DND-41 (cell line): ENCODE results near the gene PLEKHM3.

ENCODE experiments used
- ATAC-seq: fragments of 200-7000 bp; cut with Tn5 transposase; 3 replicates; pipeline ENCODE4 v1.9.1; 2021; ENCODE audit warnings: low read depth; ENCODE audit not compliant: insufficient read depth
- DNase-seq: peaks from one replicate; pipeline ENCODE4 v3.0.0-alpha.2; 2020
- H2AFZ ChIP-seq: 2 replicates; pipeline ENCODE4 v1.6.0; 2012; ENCODE audit warnings: low read depth, low read length
- H3K27ac ChIP-seq: 2 replicates; pipeline ENCODE4 v1.5.1; 2012; ENCODE audit warnings: low read length, inconsistent platforms
- H3K27me3 ChIP-seq: fragments of 200-600 bp; sonication (generic); 2 replicates; pipeline ENCODE4 v1.6.0; 2012; ENCODE audit warnings: low read length, mild to moderate bottlenecking, inconsistent platforms; ENCODE audit not compliant: insufficient read depth, poor library complexity
- H3K36me3 ChIP-seq: 2 replicates; pipeline ENCODE4 v1.5.1; 2012; ENCODE audit warnings: low read length, inconsistent platforms; ENCODE audit not compliant: insufficient read depth
- H3K4me1 ChIP-seq: 2 replicates; pipeline ENCODE4 v1.5.1; 2012; ENCODE audit warnings: mild to moderate bottlenecking, low read length; ENCODE audit not compliant: insufficient read depth
- H3K4me2 ChIP-seq: 2 replicates; pipeline ENCODE4 v1.6.0; 2012; ENCODE audit warnings: mild to moderate bottlenecking, moderate library complexity, low read length, inconsistent platforms; ENCODE audit not compliant: insufficient read depth
- H3K4me3 ChIP-seq, 2 experiments: fragments of 200-600 bp in 1 of 2; shearing (Covaris generic) in 1 of 2; 2 replicates each; pipeline ENCODE4 v1.5.1; 2012 to 2016; ENCODE audit warnings: inconsistent platforms in 2 of 2, low read length in 2 of 2, mild to moderate bottlenecking in 2 of 2, low read depth in 1 of 2, moderate library complexity in 1 of 2
- H3K79me2 ChIP-seq: 2 replicates; pipeline ENCODE4 v1.6.0; 2012; ENCODE audit warnings: low read length, inconsistent platforms; ENCODE audit not compliant: insufficient read depth
- H3K9ac ChIP-seq: 2 replicates; pipeline ENCODE4 v1.6.0; 2012; ENCODE audit warnings: low read depth, mild to moderate bottlenecking, inconsistent platforms, low read length, moderate library complexity
- H3K9me3 ChIP-seq: 2 replicates; pipeline ENCODE4 v1.5.1; 2012; ENCODE audit warnings: low read length, moderate library complexity, mild to moderate bottlenecking, inconsistent platforms; ENCODE audit not compliant: insufficient read depth, severe bottlenecking
- H4K20me1 ChIP-seq: 2 replicates; pipeline ENCODE4 v1.6.0; 2012; ENCODE audit warnings: low read length; ENCODE audit not compliant: insufficient read depth
- EZH2 ChIP-seq: IDR thresholded peaks from 3 replicates; pipeline ENCODE4 v1.6.1; 2012; ENCODE audit warnings: borderline replicate concordance, low read depth, mild to moderate bottlenecking, moderate library complexity, low read length, inconsistent platforms; ENCODE audit not compliant: severe bottlenecking
- TF ChIP-seq, protein P1 (sequence below): IDR thresholded peaks from 2 replicates; pipeline ENCODE4 v1.5.1; 2012; ENCODE audit warnings: borderline replicate concordance, low read length, moderate library complexity, mild to moderate bottlenecking; ENCODE audit not compliant: poor library complexity, severe bottlenecking; ENCODE audit errors: extremely low read depth

Gene PLEKHM3

GRCh38 chr2:207790898-207791297 lies 234.4 kb downstream of the PLEKHM3 start:
- Histone ChIP-seq H3K4me2 (no peak overlapping the region), H2AFZ (no peak overlapping the region), H3K27ac (no peak overlapping the region), H3K9me3 (no peaks in the 10 kb centered on the region), H3K4me1 (peaks cover 5% of the 10 kb centered on the region; the same call in 1 of the 2 replicates), H4K20me1 (no peaks in the 10 kb centered on the region), H3K79me2 (no peaks in the 10 kb centered on the region), H3K4me3 (no peak overlapping the region), H3K9ac (no peak overlapping the region), H3K27me3 (no peaks in the 10 kb centered on the region), H3K36me3 (no peaks in the 10 kb centered on the region)
- DNase-seq (no peak), ATAC-seq (no peak)
- TF ChIP-seq EZH2: no peak
- TF ChIP-seq, protein P1, sequence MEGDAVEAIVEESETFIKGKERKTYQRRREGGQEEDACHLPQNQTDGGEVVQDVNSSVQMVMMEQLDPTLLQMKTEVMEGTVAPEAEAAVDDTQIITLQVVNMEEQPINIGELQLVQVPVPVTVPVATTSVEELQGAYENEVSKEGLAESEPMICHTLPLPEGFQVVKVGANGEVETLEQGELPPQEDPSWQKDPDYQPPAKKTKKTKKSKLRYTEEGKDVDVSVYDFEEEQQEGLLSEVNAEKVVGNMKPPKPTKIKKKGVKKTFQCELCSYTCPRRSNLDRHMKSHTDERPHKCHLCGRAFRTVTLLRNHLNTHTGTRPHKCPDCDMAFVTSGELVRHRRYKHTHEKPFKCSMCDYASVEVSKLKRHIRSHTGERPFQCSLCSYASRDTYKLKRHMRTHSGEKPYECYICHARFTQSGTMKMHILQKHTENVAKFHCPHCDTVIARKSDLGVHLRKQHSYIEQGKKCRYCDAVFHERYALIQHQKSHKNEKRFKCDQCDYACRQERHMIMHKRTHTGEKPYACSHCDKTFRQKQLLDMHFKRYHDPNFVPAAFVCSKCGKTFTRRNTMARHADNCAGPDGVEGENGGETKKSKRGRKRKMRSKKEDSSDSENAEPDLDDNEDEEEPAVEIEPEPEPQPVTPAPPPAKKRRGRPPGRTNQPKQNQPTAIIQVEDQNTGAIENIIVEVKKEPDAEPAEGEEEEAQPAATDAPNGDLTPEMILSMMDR: no peak

- H3K27ac ChIP-seq: no peak overlapping the region
- H3K79me2 ChIP-seq: no peaks in the 10 kb centered on the region
- H3K36me3 ChIP-seq: no peaks in the 10 kb centered on the region
- no peaks in the 10 kb centered on the region for H4K20me1 ChIP-seq
- DNase-seq (no peak), ATAC-seq (no peak)
- H2AFZ ChIP-seq: no peak overlapping the region
- H3K4me1 ChIP-seq: peaks cover 5% of the 10 kb centered on the region; the same call in 1 of the 2 replicates
- no peaks in the 10 kb centered on the region for H3K9me3 ChIP-seq
- H3K27me3 ChIP-seq: no peaks in the 10 kb centered on the region
- H3K4me3 ChIP-seq: no peak overlapping the region
- no peak overlapping the region for H3K4me2 ChIP-seq
- no peak overlapping the region for H3K9ac ChIP-seq
- TF ChIP-seq, protein P1: no peak
- TF ChIP-seq EZH2: no peak
Observed at GRCh38 chr2:207787800-207788199, 237.5 kb downstream of the PLEKHM3 start.

DNA sequence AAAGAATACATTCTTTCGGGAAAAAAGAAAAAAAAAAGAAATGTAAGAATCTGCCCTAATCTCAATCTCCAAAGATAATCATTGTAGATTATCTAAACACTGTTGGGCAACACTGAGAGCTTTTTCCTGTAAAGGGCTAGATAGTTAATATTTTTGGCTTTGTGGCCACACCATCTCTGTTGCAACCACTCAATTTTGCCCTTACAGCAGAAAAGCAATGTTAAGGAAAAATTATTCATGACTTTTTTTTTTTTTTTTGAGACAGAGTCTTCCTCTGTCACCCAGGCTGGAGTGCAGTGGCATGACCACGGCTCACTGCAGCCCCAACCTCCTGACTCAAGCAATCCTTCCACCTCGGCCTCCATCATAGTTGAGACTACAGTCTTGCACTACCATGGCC lies 238.3 kb downstream of the PLEKHM3 start:
- H3K79me2 ChIP-seq: no peaks in the 10 kb centered on the region
- H3K4me3 ChIP-seq: no peak overlapping the region
- H3K27me3 ChIP-seq: no peaks in the 10 kb centered on the region

More for the DNA sequence above, 238.3 kb downstream of the PLEKHM3 start:
- Histone ChIP-seq H3K4me2 (no peak overlapping the region), H4K20me1 (no peaks in the 10 kb centered on the region), H3K4me1 (no peaks in the 10 kb centered on the region), H3K9me3 (no peaks in the 10 kb centered on the region), H2AFZ (no peak overlapping the region), H3K36me3 (no peaks in the 10 kb centered on the region), H3K27ac (no peak overlapping the region), H3K9ac (no peak overlapping the region)
- TF ChIP-seq, protein P1: no peak
- TF ChIP-seq EZH2: no peak
- no peak for DNase-seq
- ATAC-seq: no peak
